Mesendoderm (in vitro differentiated cells): ENCODE data around the gene CRBN.

Experiments used
- DNase-seq: peaks from one replicate; pipeline ENCODE4 v3.0.0; 2013
- H2AK5ac ChIP-seq: 2 replicates; pipeline ENCODE4 v1.6.1; 2013; ENCODE audit warnings: low read length, inconsistent platforms
- H2BK120ac ChIP-seq: 2 replicates; pipeline ENCODE4 v1.6.1; 2013; ENCODE audit warnings: low read depth, mild to moderate bottlenecking, low read length, moderate library complexity, mixed read lengths
- H2BK15ac ChIP-seq: replicated peaks from 2 replicates; pipeline ENCODE4 v1.6.1; 2013; ENCODE audit warnings: low read depth, mild to moderate bottlenecking, moderate library complexity
- H2BK5ac ChIP-seq: 2 replicates; pipeline ENCODE4 v1.6.1; 2013; ENCODE audit warnings: low read length, inconsistent platforms
- H3K18ac ChIP-seq: 2 replicates; pipeline ENCODE4 v1.6.1; 2013; ENCODE audit warnings: mild to moderate bottlenecking, low read length, mixed read lengths
- H3K23ac ChIP-seq: one replicate; pipeline ENCODE4 v1.6.1; 2013; ENCODE audit warnings: low read length
- H3K27ac ChIP-seq: 2 replicates; pipeline ENCODE4 v1.5.1; 2013; ENCODE audit warnings: low read depth, mild to moderate bottlenecking, inconsistent platforms, low read length, moderate library complexity
- H3K27me3 ChIP-seq: 2 replicates; pipeline ENCODE4 v1.6.1; 2013; ENCODE audit warnings: low read length, control low read depth, mild to moderate bottlenecking, inconsistent platforms; ENCODE audit not compliant: insufficient read depth, poor library complexity
- H3K36me3 ChIP-seq: 2 replicates; pipeline ENCODE4 v1.6.1; 2013; ENCODE audit warnings: low read length, inconsistent platforms; ENCODE audit not compliant: control insufficient read depth, insufficient read depth
- H3K4ac ChIP-seq: one replicate; pipeline ENCODE4 v1.6.1; 2013; ENCODE audit warnings: low read depth, mild to moderate bottlenecking, low read length, moderate library complexity
- H3K4me1 ChIP-seq: 2 replicates; pipeline ENCODE4 v1.6.1; 2013; ENCODE audit warnings: low read depth, low read length, inconsistent platforms; ENCODE audit not compliant: control insufficient read depth
- H3K4me2 ChIP-seq: 2 replicates; pipeline ENCODE4 v1.6.1; 2013; ENCODE audit warnings: low read length
- H3K4me3 ChIP-seq: 2 replicates; pipeline ENCODE4 v1.5.1; 2013; ENCODE audit warnings: mild to moderate bottlenecking, low read length
- H3K56ac ChIP-seq: one replicate; pipeline ENCODE4 v1.6.1; 2013; ENCODE audit warnings: low read length
- H3K79me1 ChIP-seq: 2 replicates; pipeline ENCODE4 v1.6.1; 2013; ENCODE audit warnings: low read length, inconsistent platforms
- H3K79me2 ChIP-seq: 2 replicates; pipeline ENCODE4 v1.6.1; 2013; ENCODE audit warnings: mild to moderate bottlenecking, low read length; ENCODE audit not compliant: control insufficient read depth, insufficient read depth
- H3K9ac ChIP-seq: 2 replicates; pipeline ENCODE4 v1.6.1; 2013; ENCODE audit warnings: low read length, inconsistent platforms
- H4K5ac ChIP-seq: one replicate; pipeline ENCODE4 v1.6.1; 2013; ENCODE audit warnings: low read length
- H4K8ac ChIP-seq: one replicate; pipeline ENCODE4 v1.6.1; 2013; ENCODE audit warnings: low read depth, mild to moderate bottlenecking, control low read depth, low read length, moderate library complexity
- WGBS: extraction: QIAGEN DNeasy Blood & Tissue Kit; methylation state at CpG from one replicate; pipeline ENCODE4 v1.1.7; 2013; ENCODE audit warnings: low lambda C conversion rate, missing lambda C conversion rate; ENCODE audit not compliant: insufficient coverage; ENCODE audit errors: extremely low coverage; 5-methylcytosine and 5-hydroxymethylcytosine counted together

The CRBN gene

GRCh38 chr3:3209714-3210113, 30.2 kb upstream of the CRBN start:
- Histone ChIP-seq H4K8ac (no peak overlapping the region), H2BK120ac (no peak overlapping the region), H2BK5ac (no peak overlapping the region), H3K18ac (no peak overlapping the region), H3K27ac (no peak overlapping the region), H3K4me1 (no peaks in the 10 kb centered on the region), H2AK5ac (no peak overlapping the region), H3K4me3 (no peak overlapping the region), H2BK15ac (no peak overlapping the region), H3K4ac (no peak overlapping the region), H3K4me2 (no peak overlapping the region), H4K5ac (no peak overlapping the region), H3K36me3 (no peaks in the 10 kb centered on the region), H3K79me2 (no peaks in the 10 kb centered on the region), H3K23ac (no peak overlapping the region), H3K27me3 (no peaks in the 10 kb centered on the region), H3K79me1 (no peaks in the 10 kb centered on the region), H3K56ac (no peak overlapping the region), H3K9ac (no peak overlapping the region)
- no CpG with 5 or more reads among the region's 2 CpGs for WGBS
- peak; percentile 88 for DNase-seq

GRCh38 chr3:3209057-3209456, 29.6 kb upstream of the CRBN start:
- Histone ChIP-seq H3K27me3 (no peaks in the 10 kb centered on the region), H3K36me3 (no peaks in the 10 kb centered on the region), H2BK15ac (peak overlapping the region; percentile 74), H2BK5ac (no peak overlapping the region), H3K56ac (no peak overlapping the region), H3K9ac (no peak overlapping the region), H3K4me1 (no peaks in the 10 kb centered on the region), H3K18ac (no peak overlapping the region), H3K79me1 (no peaks in the 10 kb centered on the region), H3K4me2 (no peak overlapping the region), H3K23ac (no peak overlapping the region), H4K5ac (no peak overlapping the region), H2BK120ac (peak overlapping the region; percentile 73), H3K79me2 (no peaks in the 10 kb centered on the region), H3K27ac (no peak overlapping the region), H2AK5ac (no peak overlapping the region), H3K4me3 (no peak overlapping the region), H4K8ac (no peak overlapping the region), H3K4ac (no peak overlapping the region)
- no peak for DNase-seq
- no CpG with 5 or more reads among the region's 1 CpG for WGBS

- H2AK5ac ChIP-seq = no peak overlapping the region
- no peak overlapping the region for H3K9ac ChIP-seq
- H4K5ac ChIP-seq = no peak overlapping the region
- no peak overlapping the region for H3K23ac ChIP-seq
- H3K4me3 ChIP-seq = no peak overlapping the region
- H2BK15ac ChIP-seq = peak overlapping the region; percentile 76
- no peak overlapping the region for H3K27ac ChIP-seq
- H3K4ac ChIP-seq = no peak overlapping the region
- H3K36me3 ChIP-seq = no peaks in the 10 kb centered on the region
- no CpG with 5 or more reads among the region's 3 CpGs for WGBS
- H2BK120ac ChIP-seq = no peak overlapping the region
- no peaks in the 10 kb centered on the region for H3K27me3 ChIP-seq
- no peak overlapping the region for H4K8ac ChIP-seq
- peaks cover 2% of the 10 kb centered on the region for H3K4me1 ChIP-seq
- DNase-seq = peak; percentile 47
- H3K79me1 ChIP-seq = no peaks in the 10 kb centered on the region
- no peak overlapping the region for H3K56ac ChIP-seq
- no peak overlapping the region for H3K4me2 ChIP-seq
- no peak overlapping the region for H3K18ac ChIP-seq
- no peaks in the 10 kb centered on the region for H3K79me2 ChIP-seq
- no peak overlapping the region for H2BK5ac ChIP-seq
These were observed 22.1 kb upstream of the CRBN start for GRCh38 chr3:3201611-3202010.

- Histone ChIP-seq H3K27ac (no peak overlapping the region), H3K4me2 (no peak overlapping the region), H2AK5ac (no peak overlapping the region), H3K18ac (no peak overlapping the region), H3K4me3 (no peak overlapping the region), H3K4ac (no peak overlapping the region), H3K23ac (no peak overlapping the region), H4K8ac (no peak overlapping the region), H3K36me3 (no peaks in the 10 kb centered on the region), H3K27me3 (no peaks in the 10 kb centered on the region), H3K79me1 (no peaks in the 10 kb centered on the region), H2BK120ac (no peak overlapping the region), H2BK5ac (no peak overlapping the region), H3K4me1 (peaks cover 2% of the 10 kb centered on the region), H3K56ac (no peak overlapping the region), H3K9ac (no peak overlapping the region), H2BK15ac (no peak overlapping the region), H4K5ac (no peak overlapping the region), H3K79me2 (no peaks in the 10 kb centered on the region)
- DNase-seq = peak; percentile 84
- no CpG with 5 or more reads among the region's 7 CpGs for WGBS
These were observed 21.2 kb upstream of the CRBN start for GRCh38 chr3:3200632-3201212.

GRCh38 chr3:3199306-3199705, 19.8 kb upstream of the CRBN start:
- no peak overlapping the region for H2BK15ac ChIP-seq
- no peak overlapping the region for H4K5ac ChIP-seq
- peaks cover 2% of the 10 kb centered on the region for H3K4me1 ChIP-seq
- H3K36me3 ChIP-seq = no peaks in the 10 kb centered on the region
- no peaks in the 10 kb centered on the region for H3K27me3 ChIP-seq
- H3K27ac ChIP-seq = no peak overlapping the region
- H3K23ac ChIP-seq = no peak overlapping the region
- no peak for DNase-seq
- no peaks in the 10 kb centered on the region for H3K79me2 ChIP-seq
- H4K8ac ChIP-seq = no peak overlapping the region
- no CpG with 5 or more reads among the region's 2 CpGs for WGBS
- H3K79me1 ChIP-seq = no peaks in the 10 kb centered on the region
- no peak overlapping the region for H3K4me2 ChIP-seq
- H3K18ac ChIP-seq = no peak overlapping the region
- H3K56ac ChIP-seq = no peak overlapping the region
- no peak overlapping the region for H2AK5ac ChIP-seq
- H3K9ac ChIP-seq = no peak overlapping the region
- no peak overlapping the region for H3K4ac ChIP-seq
- H2BK120ac ChIP-seq = no peak overlapping the region
- no peak overlapping the region for H2BK5ac ChIP-seq
- no peak overlapping the region for H3K4me3 ChIP-seq

DNA sequence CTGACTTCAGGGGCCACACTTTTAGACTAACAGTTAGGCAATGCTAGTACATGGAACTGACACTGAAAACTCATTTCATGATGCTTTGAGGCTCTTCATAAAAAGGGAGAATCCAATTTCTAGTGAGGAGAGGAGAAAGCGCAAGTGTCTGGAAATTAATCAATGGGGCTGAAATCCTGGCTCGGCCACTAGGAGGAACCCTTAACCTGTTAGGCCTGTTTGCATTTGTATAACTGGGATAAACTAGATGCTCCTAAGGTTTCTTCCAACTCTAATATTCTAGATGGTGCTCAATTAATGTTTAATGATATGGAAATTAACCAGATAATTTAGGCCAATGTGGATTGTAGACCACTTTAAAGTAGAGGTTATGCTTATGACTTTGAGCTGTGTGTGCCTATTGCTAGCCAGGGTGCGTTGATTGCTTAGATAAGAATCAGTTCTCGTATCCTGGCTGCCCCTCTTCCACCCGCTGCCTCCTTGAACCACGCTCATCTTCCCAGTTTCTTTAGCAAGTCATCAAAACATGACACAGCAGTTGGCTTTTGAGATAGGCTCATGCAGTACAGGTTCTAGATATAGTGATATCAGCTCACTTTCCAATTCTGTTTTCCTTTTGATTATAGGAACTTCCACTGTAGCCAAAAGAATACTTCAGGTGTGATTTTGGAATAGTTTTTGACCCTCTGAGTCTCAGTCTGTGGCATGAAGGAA, 16.8 kb upstream of the CRBN start:
- Histone ChIP-seq H3K27ac (no peak overlapping the region), H3K9ac (no peak overlapping the region), H3K4me3 (no peak overlapping the region), H3K27me3 (no peaks in the 10 kb centered on the region), H2BK120ac (no peak overlapping the region), H3K79me2 (no peaks in the 10 kb centered on the region), H3K4me1 (peaks cover 2% of the 10 kb centered on the region), H3K23ac (no peak overlapping the region), H3K79me1 (no peaks in the 10 kb centered on the region), H3K4ac (no peak overlapping the region), H4K8ac (no peak overlapping the region), H4K5ac (no peak overlapping the region), H3K36me3 (no peaks in the 10 kb centered on the region), H3K56ac (no peak overlapping the region), H2BK5ac (no peak overlapping the region), H2BK15ac (no peak overlapping the region), H3K4me2 (no peak overlapping the region), H3K18ac (no peak overlapping the region), H2AK5ac (no peak overlapping the region)
- WGBS = no CpG with 5 or more reads among the region's 6 CpGs
- DNase-seq = peak; percentile 48
